Measurements from ENCODE around the gene CPNE4. TPM values are rescaled to one million over a fixed set of nuclear protein-coding genes. Genes with fewer than 3 reads are reported as not detected.

Gene CPNE4
- total RNA-seq, 2 experiments from 2014 or later, result not detected

DNA sequence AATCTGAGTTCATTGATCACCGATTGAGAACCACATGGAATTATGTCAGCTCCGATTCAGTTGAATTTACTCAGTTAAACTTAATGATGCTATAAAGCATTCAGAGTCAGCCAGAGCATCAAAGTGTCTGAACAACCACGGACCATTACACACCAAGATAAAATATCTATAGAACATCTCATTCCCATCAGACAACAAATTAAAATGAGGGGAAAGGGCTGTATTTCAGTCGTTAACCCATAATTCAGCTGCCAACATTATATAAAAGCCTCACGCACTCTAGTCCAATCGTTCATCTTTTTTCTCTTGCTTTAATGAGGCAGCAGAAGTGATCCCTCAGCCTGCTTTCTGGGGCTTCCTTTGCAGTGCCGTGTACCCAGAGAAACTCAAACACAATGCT, 11.9 kb downstream of the CPNE4 start:
- TF ChIP-seq, protein P1, sequence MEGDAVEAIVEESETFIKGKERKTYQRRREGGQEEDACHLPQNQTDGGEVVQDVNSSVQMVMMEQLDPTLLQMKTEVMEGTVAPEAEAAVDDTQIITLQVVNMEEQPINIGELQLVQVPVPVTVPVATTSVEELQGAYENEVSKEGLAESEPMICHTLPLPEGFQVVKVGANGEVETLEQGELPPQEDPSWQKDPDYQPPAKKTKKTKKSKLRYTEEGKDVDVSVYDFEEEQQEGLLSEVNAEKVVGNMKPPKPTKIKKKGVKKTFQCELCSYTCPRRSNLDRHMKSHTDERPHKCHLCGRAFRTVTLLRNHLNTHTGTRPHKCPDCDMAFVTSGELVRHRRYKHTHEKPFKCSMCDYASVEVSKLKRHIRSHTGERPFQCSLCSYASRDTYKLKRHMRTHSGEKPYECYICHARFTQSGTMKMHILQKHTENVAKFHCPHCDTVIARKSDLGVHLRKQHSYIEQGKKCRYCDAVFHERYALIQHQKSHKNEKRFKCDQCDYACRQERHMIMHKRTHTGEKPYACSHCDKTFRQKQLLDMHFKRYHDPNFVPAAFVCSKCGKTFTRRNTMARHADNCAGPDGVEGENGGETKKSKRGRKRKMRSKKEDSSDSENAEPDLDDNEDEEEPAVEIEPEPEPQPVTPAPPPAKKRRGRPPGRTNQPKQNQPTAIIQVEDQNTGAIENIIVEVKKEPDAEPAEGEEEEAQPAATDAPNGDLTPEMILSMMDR (IDR thresholded peaks at IDR 0.05), result no peak
- DNase-seq, result no peak
- ChIA-PET POLR2A (no interaction called here), CTCF (no interaction called here)
- Mint-ChIP-seq H3K27me3 (peaks cover 11% of the 10 kb centered on the region), H3K36me3 (ENCODE audit: low read depth) (no peaks in the 10 kb centered on the region), H3K4me1 (ENCODE audit: low read depth) (no peaks in the 10 kb centered on the region), H3K9me3 (no peaks in the 10 kb centered on the region), H3K27ac (no peak overlapping the region), H3K4me3 (no peak overlapping the region)
- ATAC-seq, result no peak
- intact Hi-C loops (cut with micrococcal nuclease), result no loop called here

DNA sequence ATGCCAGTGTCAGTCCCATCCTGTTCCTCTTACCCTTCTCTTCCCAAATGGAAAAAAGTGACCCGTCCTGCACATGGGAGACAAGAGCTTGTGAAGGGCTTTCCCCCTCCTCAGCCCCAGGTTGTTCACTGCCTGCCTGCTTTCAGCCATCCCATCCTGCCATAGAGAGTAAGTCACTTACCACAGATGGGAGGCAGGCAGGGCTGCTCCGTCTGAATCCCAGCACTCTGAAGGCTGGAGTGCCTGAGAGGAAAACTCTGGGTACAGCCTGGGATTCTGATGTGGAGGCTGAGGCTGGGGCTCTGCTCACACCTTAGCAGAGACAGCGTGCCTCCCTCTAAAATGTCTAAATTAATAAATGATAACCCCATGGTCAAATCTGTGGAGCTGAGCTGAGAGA, 14.8 kb downstream of the CPNE4 start:
- H3K9me3 Mint-ChIP-seq, result no peaks in the 10 kb centered on the region
- no peak overlapping the region for H3K4me3 Mint-ChIP-seq
- ChIA-PET POLR2A (no interaction called here), CTCF (no interaction called here)
- intact Hi-C loops (cut with micrococcal nuclease), result no loop called here
- TF ChIP-seq, protein P1 (IDR thresholded peaks at IDR 0.05), result no peak
- no peaks in the 10 kb centered on the region for H3K4me1 Mint-ChIP-seq (ENCODE audit: low read depth)
- peaks cover 11% of the 10 kb centered on the region for H3K27me3 Mint-ChIP-seq
- H3K36me3 Mint-ChIP-seq (ENCODE audit: low read depth), result no peaks in the 10 kb centered on the region
- DNase-seq, result no peak
- ATAC-seq, result no peak
- H3K27ac Mint-ChIP-seq, result no peak overlapping the region

DNA sequence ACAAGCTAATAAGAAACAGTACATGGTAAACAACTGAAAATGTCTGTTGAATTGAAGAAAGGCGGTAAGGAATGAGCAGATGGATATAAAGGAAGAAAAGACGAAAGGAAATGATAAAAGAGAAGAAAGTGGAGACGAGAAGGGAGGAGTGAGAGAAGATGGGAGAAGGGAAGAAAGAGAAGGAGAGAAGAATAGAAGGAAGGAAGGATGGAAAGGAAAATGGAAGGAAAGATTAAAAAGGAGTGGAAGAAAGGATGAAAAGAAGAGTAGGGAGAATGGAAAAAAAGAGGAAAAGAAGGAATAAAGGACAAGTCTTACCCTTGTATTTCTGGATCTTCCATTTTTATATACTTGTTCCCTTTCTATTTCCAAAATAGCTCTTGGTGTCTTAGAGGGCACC, 17.7 kb downstream of the CPNE4 start:
- intact Hi-C loops (cut with micrococcal nuclease), result no loop called here
- Mint-ChIP-seq H3K4me3 (no peak overlapping the region), H3K27ac (no peak overlapping the region), H3K9me3 (no peaks in the 10 kb centered on the region), H3K27me3 (peaks cover 12% of the 10 kb centered on the region), H3K4me1 (ENCODE audit: low read depth) (no peaks in the 10 kb centered on the region), H3K36me3 (ENCODE audit: low read depth) (no peaks in the 10 kb centered on the region)
- ATAC-seq, result no peak
- CTCF ChIA-PET, result interaction anchor here (0.7 to 0.9 kb wide), 2 partner anchors 12 to 18 kb away, joined by 3 read pairs; partner anchors contain the start of gene CPNE4
- POLR2A ChIA-PET, result no interaction called here
- TF ChIP-seq, protein P1 (IDR thresholded peaks at IDR 0.05), result no peak
- no peak for DNase-seq

DNA sequence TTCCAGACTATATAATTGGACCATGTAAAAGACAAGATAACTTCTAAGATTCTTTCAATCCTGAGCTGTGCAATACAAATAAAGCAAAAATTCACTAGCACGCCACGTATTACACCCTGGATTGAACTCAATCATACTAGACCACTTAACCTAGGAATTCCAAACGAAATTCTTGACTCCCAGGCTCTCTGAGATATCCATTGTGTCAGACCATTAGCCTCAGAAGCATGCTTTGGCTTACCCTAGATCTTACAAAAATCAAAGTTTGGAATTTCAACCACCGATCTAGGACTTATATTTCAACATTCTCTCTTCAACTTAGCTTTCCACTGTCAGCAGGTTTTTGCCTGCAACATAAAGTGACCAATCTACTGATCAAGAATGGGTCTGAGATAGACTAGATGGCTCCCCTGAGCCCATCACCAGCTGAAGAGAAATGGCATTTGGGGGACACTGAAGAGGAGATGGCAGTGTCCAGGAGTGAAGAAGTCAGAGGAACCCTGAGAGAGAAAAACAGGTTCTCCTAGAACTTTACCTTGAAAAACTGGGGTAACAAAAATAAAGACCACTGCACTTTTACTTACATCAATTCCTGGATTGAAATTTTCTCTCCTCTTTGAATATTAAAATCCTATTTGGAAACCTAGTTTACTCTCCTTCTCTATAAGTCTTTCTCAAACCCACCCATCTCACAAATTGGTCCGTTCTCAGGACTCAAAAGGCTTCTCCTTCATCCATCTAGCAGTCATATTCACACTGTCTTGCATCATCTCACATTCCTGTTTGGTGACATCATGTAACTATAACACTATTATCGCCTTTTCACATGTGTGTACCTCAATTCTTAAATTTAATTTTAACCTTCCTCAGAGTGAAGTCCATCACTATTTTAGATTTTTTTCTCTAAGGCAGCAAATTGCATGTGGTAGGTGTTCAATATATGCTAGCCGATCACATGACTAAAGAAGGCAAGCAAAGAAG, 18.5 kb downstream of the CPNE4 start:
- intact Hi-C loops (cut with micrococcal nuclease), result no loop called here
- H3K27ac Mint-ChIP-seq, result no peak overlapping the region
- no peak overlapping the region for H3K4me3 Mint-ChIP-seq
- ATAC-seq, result no peak
- H3K27me3 Mint-ChIP-seq, result peaks cover 12% of the 10 kb centered on the region
- no peaks in the 10 kb centered on the region for H3K36me3 Mint-ChIP-seq (ENCODE audit: low read depth)
- TF ChIP-seq, protein P1 (IDR thresholded peaks at IDR 0.05), result no peak
- no peaks in the 10 kb centered on the region for H3K9me3 Mint-ChIP-seq
- CTCF ChIA-PET, result interaction anchor here (1.3 kb wide), 1 partner anchor 23 kb away, joined by 3 read pairs; no protein-coding TSS in a partner anchor
- no peak for DNase-seq
- POLR2A ChIA-PET, result no interaction called here
- no peaks in the 10 kb centered on the region for H3K4me1 Mint-ChIP-seq (ENCODE audit: low read depth)

DNA sequence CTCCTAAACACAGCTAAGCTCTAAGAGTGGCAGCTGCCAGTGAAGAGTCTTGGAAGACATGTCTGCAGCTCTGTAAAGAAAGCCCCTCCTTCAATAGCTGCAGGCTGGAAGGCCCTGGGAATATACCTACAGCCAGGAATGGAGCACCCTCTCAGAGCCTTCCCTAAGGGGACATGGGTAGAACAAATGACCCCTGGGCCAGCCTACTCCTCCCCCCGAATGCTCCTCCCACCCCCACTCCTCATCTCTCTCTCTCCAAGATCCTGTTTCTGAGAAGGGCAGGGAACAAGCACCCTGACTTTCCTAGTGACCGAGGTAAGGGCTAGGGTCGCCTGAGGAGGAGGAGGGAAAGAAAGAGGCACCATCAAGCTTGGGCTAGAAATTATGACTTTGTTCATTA, 20.7 kb downstream of the CPNE4 start:
- H3K27me3 Mint-ChIP-seq, result peaks cover 11% of the 10 kb centered on the region
- no peak overlapping the region for H3K4me3 Mint-ChIP-seq
- H3K4me1 Mint-ChIP-seq (ENCODE audit: low read depth), result no peaks in the 10 kb centered on the region
- POLR2A ChIA-PET, result no interaction called here
- intact Hi-C loops (cut with micrococcal nuclease), result no loop called here
- TF ChIP-seq, protein P1 (IDR thresholded peaks at IDR 0.05), result no peak
- no peak overlapping the region for H3K27ac Mint-ChIP-seq
- H3K36me3 Mint-ChIP-seq (ENCODE audit: low read depth), result no peaks in the 10 kb centered on the region
- no peaks in the 10 kb centered on the region for H3K9me3 Mint-ChIP-seq
- ATAC-seq, result no peak
- CTCF ChIA-PET, result interaction anchor here (1.3 kb wide), 3 partner anchors 21 to 219 kb away, joined by 3 to 4 read pairs (median 3); partner anchors contain the start of gene CPNE4
- no peak for DNase-seq

All from activated CD8-positive, alpha-beta T cell treated with anti-CD3 and anti-CD28 coated beads for 36 hours (primary cell).